ENCODE measurements around the gene MORC2.

Gene MORC2

DNA sequence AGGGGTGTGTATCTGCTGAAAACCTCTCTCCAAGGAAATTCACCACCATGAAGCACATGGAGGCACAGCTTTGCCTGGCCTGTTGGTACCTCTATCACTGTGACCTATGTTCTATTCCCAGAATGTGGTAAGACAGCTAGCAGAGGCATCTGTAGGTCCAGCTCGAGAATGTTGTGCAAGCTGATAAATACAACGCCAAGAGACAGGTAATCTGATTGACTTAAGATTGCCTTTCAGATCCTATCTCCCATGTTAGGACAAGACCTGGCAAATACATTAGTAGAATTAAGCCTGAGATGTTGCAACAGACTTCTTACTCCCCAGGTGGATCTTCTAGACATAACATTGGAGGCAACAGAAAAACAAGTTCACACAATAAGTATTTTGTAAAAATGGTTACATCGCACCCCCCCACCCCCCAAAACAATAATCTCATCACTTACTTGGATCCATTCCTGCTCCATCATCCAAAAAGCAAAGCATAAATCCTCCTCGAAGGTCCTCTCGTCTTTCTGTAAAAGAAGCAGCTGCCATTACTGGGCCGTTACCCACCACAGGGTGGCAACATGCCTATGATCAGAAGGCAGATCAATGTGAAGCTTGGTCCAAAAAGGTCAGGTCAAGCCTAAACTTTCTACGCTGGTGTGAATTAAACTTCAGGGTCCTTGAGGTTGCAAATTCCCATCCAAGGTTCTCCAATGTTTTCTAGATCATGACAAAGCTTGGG, 18.5 kb downstream of the MORC2 start:
- Histone ChIP-seq H3K9me3 (ENCODE audit: control insufficient read depth, insufficient read depth, low read depth, low read length) (no peaks in the 10 kb centered on the region), H3K36me3 (ENCODE audit: control insufficient read depth in 2 of 2, insufficient read depth in 1 of 2, low read length in 2 of 2) (peaks cover 53 to 83% of the 10 kb centered on the region in 2 experiments), H3K4me3 (ENCODE audit: low read depth, low read length) (no peak overlapping the region), H3K27ac (ENCODE audit: extremely low read depth, low read depth, low read length) (no peak overlapping the region), H3K4me1 (ENCODE audit: control insufficient read depth, insufficient read depth, low read length) (no peaks in the 10 kb centered on the region)
- CTCF ChIA-PET = interaction anchor here (0.5 to 1.8 kb wide), 9 partner anchors 11 to 363 kb away, joined by 3 to 8 read pairs (median 4); no protein-coding TSS in a partner anchor
- no peak for TF ChIP-seq ZNF629 (tag by site-specific recombination; IDR thresholded peaks at IDR 0.05)
- TF ChIP-seq ZNF292 (tag by site-specific recombination; IDR thresholded peaks at IDR 0.05; ENCODE audit: borderline replicate concordance, low read depth) = no peak
- TF ChIP-seq ZNF132 (tag by site-specific recombination; IDR thresholded peaks at IDR 0.05; ENCODE audit: borderline replicate concordance) = no peak
- TF ChIP-seq, protein P1, sequence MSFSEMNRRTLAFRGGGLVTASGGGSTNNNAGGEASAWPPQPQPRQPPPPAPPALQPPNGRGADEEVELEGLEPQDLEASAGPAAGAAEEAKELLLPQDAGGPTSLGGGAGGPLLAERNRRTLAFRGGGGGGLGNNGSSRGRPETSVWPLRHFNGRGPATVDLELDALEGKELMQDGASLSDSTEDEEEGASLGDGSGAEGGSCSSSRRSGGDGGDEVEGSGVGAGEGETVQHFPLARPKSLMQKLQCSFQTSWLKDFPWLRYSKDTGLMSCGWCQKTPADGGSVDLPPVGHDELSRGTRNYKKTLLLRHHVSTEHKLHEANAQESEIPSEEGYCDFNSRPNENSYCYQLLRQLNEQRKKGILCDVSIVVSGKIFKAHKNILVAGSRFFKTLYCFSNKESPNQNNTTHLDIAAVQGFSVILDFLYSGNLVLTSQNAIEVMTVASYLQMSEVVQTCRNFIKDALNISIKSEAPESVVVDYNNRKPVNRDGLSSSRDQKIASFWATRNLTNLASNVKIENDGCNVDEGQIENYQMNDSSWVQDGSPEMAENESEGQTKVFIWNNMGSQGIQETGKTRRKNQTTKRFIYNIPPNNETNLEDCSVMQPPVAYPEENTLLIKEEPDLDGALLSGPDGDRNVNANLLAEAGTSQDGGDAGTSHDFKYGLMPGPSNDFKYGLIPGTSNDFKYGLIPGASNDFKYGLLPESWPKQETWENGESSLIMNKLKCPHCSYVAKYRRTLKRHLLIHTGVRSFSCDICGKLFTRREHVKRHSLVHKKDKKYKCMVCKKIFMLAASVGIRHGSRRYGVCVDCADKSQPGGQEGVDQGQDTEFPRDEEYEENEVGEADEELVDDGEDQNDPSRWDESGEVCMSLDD (tag by site-specific recombination; IDR thresholded peaks at IDR 0.05) = no peak
- no peak for TF ChIP-seq YY1 (tag by site-specific recombination; IDR thresholded peaks at IDR 0.05)
- TF ChIP-seq ZNF664 (tag by site-specific recombination; IDR thresholded peaks at IDR 0.05) = no peak
- no peak for TF ChIP-seq ZNF654 (tag by site-specific recombination; IDR thresholded peaks at IDR 0.05; ENCODE audit: low read depth)
- TF ChIP-seq SALL2 (tag by site-specific recombination; IDR thresholded peaks at IDR 0.05; ENCODE audit: borderline replicate concordance) = no peak
- no peak for TF ChIP-seq ZNF529 (tag by site-specific recombination; IDR thresholded peaks at IDR 0.05; ENCODE audit: insufficient replicate concordance)
- TF ChIP-seq, protein P2, sequence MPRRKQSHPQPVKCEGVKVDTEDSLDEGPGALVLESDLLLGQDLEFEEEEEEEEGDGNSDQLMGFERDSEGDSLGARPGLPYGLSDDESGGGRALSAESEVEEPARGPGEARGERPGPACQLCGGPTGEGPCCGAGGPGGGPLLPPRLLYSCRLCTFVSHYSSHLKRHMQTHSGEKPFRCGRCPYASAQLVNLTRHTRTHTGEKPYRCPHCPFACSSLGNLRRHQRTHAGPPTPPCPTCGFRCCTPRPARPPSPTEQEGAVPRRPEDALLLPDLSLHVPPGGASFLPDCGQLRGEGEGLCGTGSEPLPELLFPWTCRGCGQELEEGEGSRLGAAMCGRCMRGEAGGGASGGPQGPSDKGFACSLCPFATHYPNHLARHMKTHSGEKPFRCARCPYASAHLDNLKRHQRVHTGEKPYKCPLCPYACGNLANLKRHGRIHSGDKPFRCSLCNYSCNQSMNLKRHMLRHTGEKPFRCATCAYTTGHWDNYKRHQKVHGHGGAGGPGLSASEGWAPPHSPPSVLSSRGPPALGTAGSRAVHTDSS (tag by site-specific recombination; IDR thresholded peaks at IDR 0.05) = no peak
- no peak for TF ChIP-seq ZNF677 (tag by site-specific recombination; IDR thresholded peaks at IDR 0.05)
- TF ChIP-seq KLF16 (tag by site-specific recombination; IDR thresholded peaks at IDR 0.05) = no peak
- POLR2A ChIA-PET = interaction anchor here (0.8 kb wide), 1 partner anchor 280 kb away, joined by 3 read pairs; no protein-coding TSS in a partner anchor

DNA sequence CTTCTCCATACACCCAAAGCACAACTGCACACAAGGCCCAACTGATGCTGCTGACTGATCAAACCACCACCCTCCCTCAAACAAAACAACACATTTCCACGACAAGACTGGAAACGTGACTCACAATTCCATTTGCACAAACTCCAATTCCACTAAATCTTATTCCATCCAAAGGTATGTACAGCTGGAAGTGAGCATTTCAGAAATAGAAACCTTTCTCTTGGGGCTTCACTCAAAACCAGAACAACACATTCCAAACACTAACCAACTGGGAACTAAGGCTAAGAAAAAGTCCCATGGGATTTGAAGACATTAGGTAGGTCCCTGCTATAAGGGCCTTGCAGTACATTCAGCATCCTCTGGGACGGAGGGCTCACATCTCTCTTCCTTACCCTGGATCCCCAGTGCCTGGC, 19.6 kb downstream of the MORC2 start:
- Histone ChIP-seq H3K4me3 (ENCODE audit: low read depth, low read length) (no peak overlapping the region), H3K36me3 (ENCODE audit: control insufficient read depth in 2 of 2, insufficient read depth in 1 of 2, low read length in 2 of 2) (peaks cover 42 to 85% of the 10 kb centered on the region in 2 experiments), H3K9me3 (ENCODE audit: control insufficient read depth, insufficient read depth, low read depth, low read length) (no peaks in the 10 kb centered on the region), H3K27ac (ENCODE audit: extremely low read depth, low read depth, low read length) (no peak overlapping the region), H3K4me1 (ENCODE audit: control insufficient read depth, insufficient read depth, low read length) (no peaks in the 10 kb centered on the region)
- CTCF ChIA-PET = interaction anchor here (0.5 to 1.8 kb wide), 8 partner anchors 17 to 1975 kb away, joined by 3 to 8 read pairs (median 3); no protein-coding TSS in a partner anchor
- POLR2A ChIA-PET = interaction anchor here (1.4 kb wide), 1 partner anchor 132 kb away, joined by 3 read pairs; the partner anchor contains the start of gene SMTN
- TF ChIP-seq BCL11B (tag by site-specific recombination; IDR thresholded peaks at IDR 0.05; ENCODE audit: low read depth) (no peak), GLIS1 (tag by site-specific recombination; IDR thresholded peaks at IDR 0.05) (no peak), ZNF133 (tag by site-specific recombination; IDR thresholded peaks at IDR 0.05) (no peak), ZNF394 (tag by site-specific recombination; IDR thresholded peaks at IDR 0.05; ENCODE audit: borderline replicate concordance) (no peak), ZBTB1 (tag by site-specific recombination; IDR thresholded peaks at IDR 0.05) (no peak), ZNF549 (tag by site-specific recombination; IDR thresholded peaks at IDR 0.05) (no peak), ZNF146 (tag by site-specific recombination; IDR thresholded peaks at IDR 0.05) (no peak)
- TF ChIP-seq, protein P3, sequence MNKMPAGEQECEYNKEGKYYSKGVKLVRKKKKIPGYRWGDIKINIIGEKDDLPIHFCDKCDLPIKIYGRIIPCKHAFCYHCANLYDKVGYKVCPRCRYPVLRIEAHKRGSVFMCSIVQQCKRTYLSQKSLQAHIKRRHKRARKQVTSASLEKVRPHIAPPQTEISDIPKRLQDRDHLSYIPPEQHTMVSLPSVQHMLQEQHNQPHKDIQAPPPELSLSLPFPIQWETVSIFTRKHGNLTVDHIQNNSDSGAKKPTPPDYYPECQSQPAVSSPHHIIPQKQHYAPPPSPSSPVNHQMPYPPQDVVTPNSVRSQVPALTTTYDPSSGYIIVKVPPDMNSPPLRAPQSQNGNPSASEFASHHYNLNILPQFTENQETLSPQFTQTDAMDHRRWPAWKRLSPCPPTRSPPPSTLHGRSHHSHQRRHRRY (tag by site-specific recombination; IDR thresholded peaks at IDR 0.05) = no peak
- TF ChIP-seq, protein P4, sequence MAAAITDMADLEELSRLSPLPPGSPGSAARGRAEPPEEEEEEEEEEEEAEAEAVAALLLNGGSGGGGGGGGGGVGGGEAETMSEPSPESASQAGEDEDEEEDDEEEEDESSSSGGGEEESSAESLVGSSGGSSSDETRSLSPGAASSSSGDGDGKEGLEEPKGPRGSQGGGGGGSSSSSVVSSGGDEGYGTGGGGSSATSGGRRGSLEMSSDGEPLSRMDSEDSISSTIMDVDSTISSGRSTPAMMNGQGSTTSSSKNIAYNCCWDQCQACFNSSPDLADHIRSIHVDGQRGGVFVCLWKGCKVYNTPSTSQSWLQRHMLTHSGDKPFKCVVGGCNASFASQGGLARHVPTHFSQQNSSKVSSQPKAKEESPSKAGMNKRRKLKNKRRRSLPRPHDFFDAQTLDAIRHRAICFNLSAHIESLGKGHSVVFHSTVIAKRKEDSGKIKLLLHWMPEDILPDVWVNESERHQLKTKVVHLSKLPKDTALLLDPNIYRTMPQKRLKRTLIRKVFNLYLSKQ (tag by site-specific recombination; IDR thresholded peaks at IDR 0.05; ENCODE audit: borderline replicate concordance) = no peak
- TF ChIP-seq, protein P5, sequence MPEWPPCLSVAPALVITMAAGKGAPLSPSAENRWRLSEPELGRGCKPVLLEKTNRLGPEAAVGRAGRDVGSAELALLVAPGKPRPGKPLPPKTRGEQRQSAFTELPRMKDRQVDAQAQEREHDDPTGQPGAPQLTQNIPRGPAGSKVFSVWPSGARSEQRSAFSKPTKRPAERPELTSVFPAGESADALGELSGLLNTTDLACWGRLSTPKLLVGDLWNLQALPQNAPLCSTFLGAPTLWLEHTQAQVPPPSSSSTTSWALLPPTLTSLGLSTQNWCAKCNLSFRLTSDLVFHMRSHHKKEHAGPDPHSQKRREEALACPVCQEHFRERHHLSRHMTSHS (tag by site-specific recombination; IDR thresholded peaks at IDR 0.05) = no peak
